ENCODE data around the gene TMEM101.
"Not testable (repeated sequence)": the region's sequence is repeated elsewhere in the genome, so short reads cannot be mapped to it uniquely, and the experiment has no call there.

TMEM101 gene

GRCh38 chr17:44014437-44015172, at the start of gene TMEM101:
TMEM101 (minus strand) TSS chr17:44014963; CDS start chr17:44014952, 11 bp downstream.
- peak; percentile 86 for FAIRE-seq

- FAIRE-seq, result no peak
Observed at GRCh38 chr17:44063704-44064639, 49.2 kb upstream of the TMEM101 start.

- no peak for FAIRE-seq
Observed at GRCh38 chr17:44062871-44063270, 48.1 kb upstream of the TMEM101 start.

DNA sequence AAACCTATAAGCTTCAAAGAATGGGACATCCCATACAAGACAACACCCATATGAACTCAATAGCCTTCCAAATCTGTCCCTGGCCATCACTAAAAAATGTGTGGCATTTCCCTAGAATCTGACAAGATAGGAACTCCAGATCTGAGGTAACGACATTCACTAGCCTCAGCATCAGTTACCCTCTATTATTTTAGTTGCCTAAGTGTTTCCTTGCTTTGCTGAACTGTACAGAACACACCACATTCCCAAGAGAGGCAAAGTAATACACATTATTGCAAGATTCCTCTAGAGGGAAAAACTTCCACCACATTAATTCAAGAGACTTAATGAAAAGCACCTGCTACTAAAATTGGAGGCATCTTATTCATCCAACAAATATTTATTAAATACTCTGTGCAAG, 46.7 kb upstream of the TMEM101 start:
- no peak for FAIRE-seq

- FAIRE-seq, result no peak
Observed at GRCh38 chr17:44059101-44059892, 44.5 kb upstream of the TMEM101 start.

- no peak for FAIRE-seq
Observed at GRCh38 chr17:44053125-44053872, 38.5 kb upstream of the TMEM101 start.

DNA sequence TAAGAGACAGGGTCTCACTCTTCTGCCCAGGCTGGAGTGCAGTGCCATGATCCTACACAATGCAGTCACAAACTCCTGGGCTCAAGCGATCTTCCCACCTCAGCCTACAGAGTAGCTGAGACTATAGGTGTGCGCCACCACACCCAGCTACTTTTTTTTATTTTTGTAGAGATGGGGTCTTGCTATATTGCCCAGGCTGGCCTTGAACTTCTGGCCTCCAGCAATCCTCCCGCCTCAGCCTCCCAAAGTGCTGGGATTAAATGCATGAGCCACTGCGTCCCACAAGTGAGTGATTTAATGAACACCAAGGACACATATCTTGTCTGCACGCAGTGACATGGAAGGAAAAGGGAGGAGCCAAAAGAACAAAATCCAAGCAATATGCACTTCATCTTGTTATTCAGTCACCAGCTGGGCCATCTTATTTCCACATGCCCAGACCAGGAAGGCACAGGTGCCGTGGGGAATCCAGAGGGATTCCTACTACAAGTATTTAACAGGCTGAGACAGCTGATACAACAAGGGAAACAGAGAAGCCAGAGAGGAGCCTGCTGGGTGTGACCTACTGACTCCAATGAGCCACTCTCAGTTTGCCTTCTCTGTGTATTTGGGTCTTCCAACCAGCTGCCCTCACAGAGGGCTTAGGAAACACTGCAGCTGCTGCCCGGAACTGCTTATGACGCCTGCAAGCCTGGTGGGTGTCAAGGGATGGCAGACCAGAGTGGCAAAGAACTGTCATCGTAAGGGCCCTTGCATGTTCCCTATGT, 34.7 kb upstream of the TMEM101 start:
- FAIRE-seq, result no peak

- FAIRE-seq, result not testable (repeated sequence)
Observed at GRCh38 chr17:44046893-44047292, 32.1 kb upstream of the TMEM101 start.

DNA sequence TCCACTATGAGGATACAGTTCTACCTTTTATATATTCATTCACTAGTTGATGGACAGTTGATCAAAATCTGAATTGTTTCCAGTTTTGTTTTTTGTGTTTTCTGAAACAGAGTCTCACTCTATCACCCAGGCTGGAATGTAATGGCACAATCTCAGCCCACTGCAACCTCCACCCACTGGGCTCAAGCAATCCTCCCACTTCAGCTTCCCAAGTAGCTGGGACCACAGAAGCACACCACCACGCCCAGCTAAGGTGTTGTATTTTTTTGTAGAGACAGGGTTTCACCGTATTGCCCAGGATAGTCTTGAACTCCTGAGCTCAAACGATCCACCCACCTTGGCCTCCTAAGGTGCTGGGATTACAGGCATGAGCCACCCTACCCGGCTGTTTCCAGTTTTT, 30.7 kb upstream of the TMEM101 start:
- no peak for FAIRE-seq

GRCh38 chr17:44044071-44044470, 29.3 kb upstream of the TMEM101 start:
- FAIRE-seq, result no peak

- no peak for FAIRE-seq
Observed at GRCh38 chr17:44043272-44043696, 28.5 kb upstream of the TMEM101 start.

DNA sequence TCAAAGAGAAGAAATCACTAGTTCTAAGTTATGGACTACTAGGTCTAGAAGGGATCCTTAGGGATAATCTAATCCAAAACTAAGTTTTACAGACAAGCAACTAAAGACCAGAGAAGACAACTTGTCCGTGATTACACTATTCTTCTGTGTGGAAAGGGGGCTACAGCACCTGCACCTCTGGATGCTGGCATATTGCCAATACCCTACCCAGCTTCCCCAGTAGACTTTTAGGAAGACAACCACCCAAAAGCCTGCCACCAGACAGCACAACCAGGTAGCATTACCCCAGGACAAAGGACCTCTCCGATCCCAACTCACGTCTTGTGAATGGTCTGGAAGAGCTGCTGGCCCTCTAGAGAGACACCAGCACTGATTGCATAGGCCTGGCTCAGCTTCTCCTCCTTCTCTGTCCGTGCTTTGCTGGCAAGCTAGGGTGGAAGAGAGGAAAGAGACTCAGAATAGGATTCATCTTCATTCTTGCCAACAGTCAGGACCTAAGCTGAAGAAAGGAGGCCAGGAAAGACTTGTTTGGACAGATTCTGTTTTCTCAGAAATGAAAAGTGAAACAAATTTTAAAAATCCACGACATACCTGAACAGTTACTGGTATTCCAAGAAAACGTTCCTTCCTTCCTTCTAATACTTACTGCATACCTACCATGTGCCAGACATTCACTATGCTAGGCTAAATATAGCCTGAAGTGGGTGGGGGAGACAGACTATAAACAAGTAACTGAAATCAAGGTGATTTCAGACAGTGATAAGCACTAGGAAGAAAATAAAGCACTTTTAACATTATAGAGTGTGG, 25.3 kb upstream of the TMEM101 start:
- no peak for FAIRE-seq

DNA sequence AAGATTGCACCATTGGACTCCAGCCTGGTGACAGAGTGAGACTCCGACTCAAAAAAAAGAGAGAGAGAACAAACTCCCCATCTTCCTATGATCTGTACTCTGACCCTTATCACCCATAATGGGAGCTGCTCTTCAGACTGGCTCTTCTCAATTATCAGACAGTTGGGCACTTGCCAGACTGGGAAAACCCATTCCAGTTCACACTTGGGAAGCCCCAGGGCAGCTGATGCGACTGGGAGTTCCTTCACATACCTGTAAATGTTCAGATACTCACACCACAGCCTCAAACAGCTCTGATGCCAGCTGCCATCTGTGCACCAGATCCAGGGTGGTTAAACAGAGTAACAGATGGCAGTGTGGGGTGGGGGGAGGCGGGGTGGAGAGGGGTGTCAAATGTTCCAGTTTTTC, 23.8 kb upstream of the TMEM101 start:
- FAIRE-seq, result no peak

GRCh38 chr17:44037471-44037870, 22.7 kb upstream of the TMEM101 start:
- FAIRE-seq, result no peak

- not testable (repeated sequence) for FAIRE-seq
Observed at GRCh38 chr17:44034688-44035087, 19.9 kb upstream of the TMEM101 start.

GRCh38 chr17:44033861-44034408, 19.2 kb upstream of the TMEM101 start:
- no peak for FAIRE-seq

DNA sequence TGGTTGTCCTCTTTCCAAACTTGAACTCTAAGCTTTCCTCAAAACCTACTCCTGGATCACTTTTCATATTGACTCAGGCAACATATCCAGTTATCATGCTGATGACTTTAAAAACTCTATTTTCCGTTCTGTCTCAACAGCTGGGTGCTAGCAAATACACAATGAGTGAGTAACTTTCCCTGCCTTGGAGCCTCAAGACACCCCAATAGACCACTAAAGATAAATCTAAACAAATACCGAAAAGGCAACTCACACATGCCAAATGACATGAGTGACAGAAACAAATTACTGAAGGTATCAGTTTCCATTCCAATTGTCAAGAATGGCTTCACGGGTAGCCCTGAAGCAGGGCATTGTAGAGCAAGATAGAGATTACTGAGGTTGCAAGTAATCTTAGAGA, 15.7 kb upstream of the TMEM101 start:
- no peak for FAIRE-seq

- FAIRE-seq, result no peak
Observed at GRCh38 chr17:44029736-44030135, 15.0 kb upstream of the TMEM101 start.

- no peak for FAIRE-seq
Observed at GRCh38 chr17:44024853-44025252, 10.1 kb upstream of the TMEM101 start.

GRCh38 chr17:44024271-44024663, 9.5 kb upstream of the TMEM101 start:
- FAIRE-seq, result no peak

Data from G401.6 (cell line).